ENCODE results near the gene TNFRSF19. TPM values are rescaled to one million over a fixed set of nuclear protein-coding genes. Genes with fewer than 3 reads are reported as not detected.

TNFRSF19 gene
- total RNA-seq, 4 donors from 2014 or later: 2.0 to 74.2 (median 4.2) TPM

GRCh38 chr13:23701636-23702035 lies 131.4 kb downstream of the TNFRSF19 start:
- intact Hi-C loops (cut with DNase I; ENCODE audit: low total_unique reads): no loop called here
- no peaks in the 10 kb centered on the region for H3K27me3 ChIP-seq
- peak overlapping the region; percentile 66 to 71 for H3K27ac ChIP-seq
- no peak for TF ChIP-seq CTCF (IDR thresholded peaks at IDR 0.05)
- no peak for TF ChIP-seq POLR2A (IDR thresholded peaks at IDR 0.05)
- no peaks in the 10 kb centered on the region for H3K4me1 ChIP-seq
- no peaks in the 10 kb centered on the region for H3K36me3 ChIP-seq
- peak; percentile 89 to 90 for DNase-seq
- H3K4me3 ChIP-seq: no peak overlapping the region
- no peaks in the 10 kb centered on the region for H3K9me3 ChIP-seq

- no peak overlapping the region for H3K4me3 ChIP-seq
- no peaks in the 10 kb centered on the region for H3K9me3 ChIP-seq
- TF ChIP-seq CTCF (IDR thresholded peaks at IDR 0.05): no peak
- TF ChIP-seq POLR2A (IDR thresholded peaks at IDR 0.05): no peak
- H3K4me1 ChIP-seq: no peaks in the 10 kb centered on the region
- H3K36me3 ChIP-seq: no peaks in the 10 kb centered on the region
- intact Hi-C loops (cut with DNase I; ENCODE audit: low total_unique reads): no loop called here
- H3K27me3 ChIP-seq: no peaks in the 10 kb centered on the region
- no peak for DNase-seq
- peak overlapping the region; percentile 52 to 71 for H3K27ac ChIP-seq
Measured at GRCh38 chr13:23703246-23703860, 133.1 kb downstream of the TNFRSF19 start.

- TF ChIP-seq CTCF (IDR thresholded peaks at IDR 0.05) (no peak), POLR2A (IDR thresholded peaks at IDR 0.05) (no peak)
- Histone ChIP-seq H3K9me3 (no peaks in the 10 kb centered on the region), H3K27me3 (no peaks in the 10 kb centered on the region), H3K4me1 (no peaks in the 10 kb centered on the region), H3K36me3 (no peaks in the 10 kb centered on the region), H3K27ac (no peak overlapping the region), H3K4me3 (no peak overlapping the region)
- no peak for DNase-seq
- intact Hi-C loops (cut with DNase I; ENCODE audit: low total_unique reads): no loop called here
Measured at GRCh38 chr13:23705583-23705982, 135.4 kb downstream of the TNFRSF19 start.

- DNase-seq: no peak
- H3K9me3 ChIP-seq: no peaks in the 10 kb centered on the region
- H3K4me1 ChIP-seq: no peaks in the 10 kb centered on the region
- H3K27ac ChIP-seq: no peak overlapping the region
- H3K27me3 ChIP-seq: no peaks in the 10 kb centered on the region
- intact Hi-C loops (cut with DNase I; ENCODE audit: low total_unique reads): no loop called here
- no peak overlapping the region for H3K4me3 ChIP-seq
- TF ChIP-seq CTCF (IDR thresholded peaks at IDR 0.05): no peak
- no peak for TF ChIP-seq POLR2A (IDR thresholded peaks at IDR 0.05)
- H3K36me3 ChIP-seq: no peaks in the 10 kb centered on the region
Measured at GRCh38 chr13:23707674-23708073, 137.5 kb downstream of the TNFRSF19 start.

- DNase-seq: no peak
- Histone ChIP-seq H3K27ac (no peak overlapping the region), H3K36me3 (no peaks in the 10 kb centered on the region), H3K4me3 (no peak overlapping the region), H3K4me1 (no peaks in the 10 kb centered on the region), H3K27me3 (no peaks in the 10 kb centered on the region), H3K9me3 (no peaks in the 10 kb centered on the region)
- intact Hi-C loops (cut with DNase I; ENCODE audit: low total_unique reads): no loop called here
- TF ChIP-seq POLR2A (IDR thresholded peaks at IDR 0.05): no peak
- no peak for TF ChIP-seq CTCF (IDR thresholded peaks at IDR 0.05)
Measured at GRCh38 chr13:23709536-23709935, 139.3 kb downstream of the TNFRSF19 start.

Measured in uterus (tissue), 4 donors.